GM18520 (cell line): ENCODE measurements around the gene NUDT3.
"Not testable (repeated sequence)": the region's sequence is repeated elsewhere in the genome, so short reads cannot be mapped to it uniquely, and the experiment has no call there.

Source experiments
- ATAC-seq: cut with Tn5 transposase; IDR thresholded peaks from one replicate; pipeline ENCODE4 v1.9.1; 2021; ENCODE audit not compliant: unreplicated experiment

Gene NUDT3

DNA sequence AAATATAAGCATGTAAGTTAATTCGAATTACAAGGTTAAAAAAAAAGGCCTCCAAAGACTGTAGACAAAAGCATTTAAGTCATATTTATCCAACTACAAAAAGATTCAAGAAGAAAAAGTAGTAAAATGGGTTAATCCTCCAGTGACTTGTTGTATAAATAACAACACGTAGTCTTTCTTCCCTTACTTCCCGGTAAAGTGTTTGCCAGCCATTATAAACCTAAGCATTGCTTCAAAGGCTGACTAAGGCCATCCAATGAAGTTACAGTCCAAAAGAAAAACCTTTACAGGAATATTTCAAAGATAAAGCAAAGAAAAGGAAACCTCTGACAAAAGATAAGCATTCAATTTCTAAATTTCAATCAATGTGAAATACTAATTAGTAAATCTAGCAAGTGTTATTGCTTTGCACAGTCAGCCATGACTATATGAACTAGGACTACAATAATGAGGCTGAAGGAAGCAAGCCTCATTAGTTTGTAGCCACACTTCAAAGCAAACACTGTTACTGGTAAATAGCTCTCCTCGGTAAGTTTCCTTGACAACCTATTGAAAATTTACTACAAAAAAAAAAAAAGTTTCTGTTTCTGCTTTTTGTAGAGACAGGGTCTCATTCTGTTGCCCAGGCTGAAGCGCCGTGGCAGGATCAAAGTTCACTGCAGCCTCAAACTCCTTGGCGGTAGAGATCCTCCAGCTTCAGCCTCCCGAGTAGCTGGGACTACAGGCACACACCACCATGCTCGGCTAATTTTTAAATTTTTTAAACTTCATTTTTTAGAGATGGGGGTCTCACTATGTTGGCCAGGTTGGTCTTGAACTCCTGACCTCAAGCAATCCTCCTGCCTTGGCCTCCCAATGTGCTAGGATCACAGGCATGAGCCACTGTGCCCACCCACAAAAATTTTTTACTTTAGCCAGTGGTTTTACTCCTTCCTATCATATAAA is 46.0 kb downstream of the NUDT3 start:
- ATAC-seq: no peak

DNA sequence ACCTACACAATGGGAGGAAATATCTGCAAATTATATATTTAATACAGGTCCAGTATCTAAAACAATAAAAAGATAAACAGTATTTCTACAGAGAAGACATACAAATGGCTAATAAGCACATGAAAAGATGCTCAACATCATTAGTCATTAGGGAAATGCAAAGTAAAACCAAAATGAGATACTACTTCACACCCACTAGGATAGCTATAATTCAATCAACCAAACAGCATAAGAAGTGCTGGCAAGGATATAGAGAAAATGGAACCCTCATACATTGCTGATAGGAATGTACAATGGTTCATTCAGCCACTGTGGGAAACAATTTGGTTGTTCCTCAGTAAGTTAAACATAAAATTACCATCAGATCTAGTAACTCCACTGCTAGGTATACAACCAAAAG is 48.7 kb downstream of the NUDT3 start:
- ATAC-seq: no peak

- ATAC-seq: no peak
Observed at GRCh38 chr6:34342247-34342646, 50.2 kb downstream of the NUDT3 start.

GRCh38 chr6:34341481-34341971 is 50.9 kb downstream of the NUDT3 start:
- no peak for ATAC-seq

- ATAC-seq: no peak
Observed at GRCh38 chr6:34340906-34341480, 51.5 kb downstream of the NUDT3 start.

DNA sequence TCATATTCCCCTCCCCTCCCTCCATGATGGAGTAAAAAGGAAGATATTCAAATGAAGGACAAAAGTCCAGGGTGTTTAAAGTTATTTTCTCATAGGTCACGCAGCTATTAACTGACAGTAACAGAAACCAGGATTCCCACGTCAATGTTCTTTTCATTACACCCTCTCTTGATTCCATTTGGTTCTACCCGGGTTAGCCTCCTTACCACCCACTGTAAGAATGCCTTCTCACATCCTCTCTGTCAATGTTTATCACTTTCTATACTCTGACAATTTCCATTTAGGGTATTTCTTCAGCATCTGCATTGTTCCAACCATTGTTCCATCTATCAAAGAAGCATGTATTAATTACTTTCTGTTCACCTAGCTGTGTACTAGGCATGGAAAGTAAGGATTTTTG is 52.1 kb downstream of the NUDT3 start:
- no peak for ATAC-seq

GRCh38 chr6:34339971-34340370 is 52.5 kb downstream of the NUDT3 start:
- no peak for ATAC-seq

GRCh38 chr6:34339432-34339831 is 53.0 kb downstream of the NUDT3 start:
- no peak for ATAC-seq

- ATAC-seq: no peak
Observed at GRCh38 chr6:34338811-34339210, 53.7 kb downstream of the NUDT3 start.

DNA sequence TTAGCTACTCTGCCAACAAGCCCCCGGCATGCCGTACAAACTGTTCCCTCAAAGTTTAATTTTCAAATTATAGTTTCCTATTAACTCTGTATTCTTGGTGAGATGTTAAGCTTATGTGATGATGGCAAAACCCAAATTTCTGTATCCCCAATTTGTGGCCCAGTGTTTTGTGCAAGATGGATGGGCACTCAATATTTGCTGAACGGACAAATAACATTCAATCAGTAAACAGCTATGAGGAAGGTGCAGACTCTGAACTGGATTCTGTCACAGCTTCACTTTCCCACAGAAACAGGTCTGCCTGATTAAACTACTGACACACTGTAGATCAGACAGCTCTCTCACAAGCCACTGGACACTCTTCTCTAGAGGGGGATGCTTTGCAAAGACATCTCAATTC is 54.1 kb downstream of the NUDT3 start:
- ATAC-seq: no peak

- ATAC-seq: no peak
Observed at GRCh38 chr6:34334796-34335416, 57.6 kb downstream of the NUDT3 start.

DNA sequence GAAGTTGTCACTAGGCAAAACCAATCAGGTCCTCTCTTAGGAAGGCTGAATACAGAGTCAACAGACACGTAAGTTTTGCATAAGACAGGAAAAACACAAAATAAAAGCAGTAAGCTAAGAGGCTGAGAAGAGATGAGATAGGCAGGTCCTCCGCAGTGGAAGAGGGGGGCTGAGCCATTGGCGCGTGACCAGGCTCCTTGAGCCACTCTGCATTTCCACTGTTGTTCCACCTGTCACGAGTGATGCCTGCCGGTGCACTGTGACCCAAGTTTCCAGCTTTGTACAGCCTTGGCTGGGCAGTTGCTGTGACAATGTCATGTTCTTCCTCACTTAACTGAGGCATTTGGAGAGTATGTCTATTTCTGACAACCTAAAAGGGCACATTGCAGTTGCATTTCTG is 58.6 kb downstream of the NUDT3 start:
- no peak for ATAC-seq

DNA sequence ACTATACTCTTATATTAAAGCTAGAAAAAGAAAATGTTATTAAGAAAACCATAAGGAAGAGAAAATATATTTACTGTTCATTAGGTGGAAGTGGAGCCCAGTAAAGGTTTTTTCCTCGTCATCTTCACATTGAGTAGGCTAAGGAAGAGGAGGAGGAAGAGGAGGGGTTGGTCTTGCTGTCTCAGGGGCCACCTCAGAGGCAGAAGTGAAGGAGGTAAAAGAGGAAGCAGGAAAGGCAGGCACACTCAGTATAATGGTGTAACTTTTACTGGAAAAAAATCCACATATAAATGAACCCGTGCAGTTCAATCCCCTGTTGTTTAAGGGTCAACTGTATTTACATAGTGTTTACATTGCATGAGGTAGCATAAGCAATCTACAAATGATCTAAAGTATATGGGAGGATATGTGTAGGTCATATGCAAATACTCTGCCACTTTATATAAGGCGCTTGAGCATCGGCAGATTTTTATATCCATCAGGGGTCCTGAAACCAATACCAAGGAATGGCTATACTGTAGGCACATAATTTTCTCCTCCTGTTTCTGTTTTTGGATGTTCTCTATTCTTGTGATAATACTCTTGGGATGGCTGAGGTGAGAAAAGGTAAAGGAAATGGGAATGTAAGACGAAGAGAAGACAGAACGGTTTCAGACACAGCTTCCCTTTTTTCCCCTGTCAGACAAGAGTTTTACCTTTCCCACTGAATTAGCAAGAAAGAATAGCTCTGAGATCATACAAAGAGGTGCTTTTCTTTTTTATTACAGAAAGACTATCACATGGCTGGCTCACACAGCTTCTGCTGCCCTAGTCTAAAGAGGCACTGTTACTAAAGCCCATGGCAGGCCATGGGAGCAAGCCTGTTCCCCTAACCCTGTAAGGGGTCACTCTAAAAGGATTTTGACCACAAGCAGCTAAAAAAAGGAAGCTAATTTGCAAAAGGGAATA is 59.9 kb downstream of the NUDT3 start:
- ATAC-seq: no peak

- no peak for ATAC-seq
Observed at GRCh38 chr6:34331371-34332050, 61.0 kb downstream of the NUDT3 start.

- not testable (repeated sequence) for ATAC-seq
Observed at GRCh38 chr6:34329814-34330213, 62.7 kb downstream of the NUDT3 start.

- no peak for ATAC-seq
Observed at GRCh38 chr6:34328969-34329368, 63.5 kb downstream of the NUDT3 start.

GRCh38 chr6:34327313-34328205 is 64.9 kb downstream of the NUDT3 start:
- not testable (repeated sequence) for ATAC-seq

GRCh38 chr6:34325633-34326032 is 66.8 kb downstream of the NUDT3 start:
- no peak for ATAC-seq
